Measurements from ENCODE around the gene PRSS21. TPM values are rescaled to one million over a fixed set of nuclear protein-coding genes. Genes with fewer than 3 reads are reported as not detected.

Gene PRSS21
- total RNA-seq, 2 donors from 2014 or later, result 1.7 to 6.4 TPM

- peak in 1 of 2 donors; percentile 75 for DNase-seq
- ATAC-seq, result peak; percentile 79
These were observed 18.8 kb downstream of the PRSS21 start for GRCh38 chr16:2835638-2836493.

DNA sequence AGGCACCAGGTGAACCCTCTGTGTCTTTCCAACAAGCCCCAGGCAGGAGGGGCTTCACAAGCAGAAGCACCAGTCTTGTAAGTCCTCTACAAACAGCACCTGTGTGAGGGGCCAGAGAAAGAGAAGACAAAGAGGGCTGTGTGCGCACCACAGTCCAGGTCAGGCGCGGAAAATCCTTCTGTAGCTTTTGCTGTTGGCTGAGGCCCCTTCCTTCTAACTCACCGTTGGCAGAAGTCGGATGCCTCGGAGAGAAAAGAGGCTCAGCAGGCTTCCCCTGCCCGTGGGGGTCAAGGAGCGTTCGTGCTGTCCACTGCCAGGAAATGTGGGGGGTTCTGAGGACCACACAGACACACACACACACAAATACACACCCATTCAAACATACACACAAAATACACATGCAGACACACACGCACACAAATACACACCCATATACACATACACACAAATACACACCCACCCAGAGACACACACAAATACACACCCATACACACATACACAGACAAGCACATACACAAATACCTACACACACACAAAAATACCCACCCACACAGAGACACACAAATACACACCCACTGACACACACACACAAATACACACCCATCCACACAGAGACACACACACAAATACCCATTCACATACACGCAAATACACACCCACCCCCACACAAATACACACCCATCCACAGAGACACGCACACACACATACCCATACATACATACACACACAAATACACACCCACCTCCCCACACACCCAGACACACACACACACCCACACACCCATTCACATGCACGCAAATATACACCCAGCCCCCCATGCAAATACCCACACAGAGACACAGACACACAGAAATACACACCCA, 19.8 kb downstream of the PRSS21 start:
- ATAC-seq (no peak), DNase-seq (no peak)
- intact Hi-C loops (cut with DNase I, micrococcal nuclease), result no loop called here

More at GRCh38 chr16:2835638-2836493, 18.8 kb downstream of the PRSS21 start:
- intact Hi-C loops (cut with DNase I, micrococcal nuclease), result no loop called here

DNA sequence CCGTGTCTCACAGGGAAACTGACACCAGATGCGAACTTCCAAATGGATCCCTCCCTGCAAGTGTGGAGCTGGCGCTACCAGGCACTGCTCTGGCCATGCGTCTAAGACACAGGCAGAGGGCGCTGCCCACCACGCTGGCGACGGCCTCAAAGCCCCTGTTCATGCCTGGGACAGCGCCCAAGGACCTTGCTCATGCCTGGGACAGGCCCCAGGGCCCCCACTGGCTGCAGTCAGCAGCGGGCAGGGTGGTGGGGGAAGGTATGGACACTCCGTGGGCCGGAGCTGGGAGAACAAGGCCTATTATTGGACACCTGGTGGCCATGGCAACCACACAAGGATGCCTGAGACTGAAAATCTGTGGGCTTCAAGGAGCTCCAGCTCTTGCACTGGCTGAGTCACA, 21.9 kb downstream of the PRSS21 start:
- ATAC-seq (peak; percentile 78), DNase-seq (peak; percentile 54 to 74)
- intact Hi-C loops (cut with DNase I, micrococcal nuclease), result no loop called here

- ATAC-seq, result no peak
- intact Hi-C loops (cut with DNase I, micrococcal nuclease), result no loop called here
- DNase-seq, result no peak
These were observed 22.8 kb downstream of the PRSS21 start for GRCh38 chr16:2839650-2840450.

DNA sequence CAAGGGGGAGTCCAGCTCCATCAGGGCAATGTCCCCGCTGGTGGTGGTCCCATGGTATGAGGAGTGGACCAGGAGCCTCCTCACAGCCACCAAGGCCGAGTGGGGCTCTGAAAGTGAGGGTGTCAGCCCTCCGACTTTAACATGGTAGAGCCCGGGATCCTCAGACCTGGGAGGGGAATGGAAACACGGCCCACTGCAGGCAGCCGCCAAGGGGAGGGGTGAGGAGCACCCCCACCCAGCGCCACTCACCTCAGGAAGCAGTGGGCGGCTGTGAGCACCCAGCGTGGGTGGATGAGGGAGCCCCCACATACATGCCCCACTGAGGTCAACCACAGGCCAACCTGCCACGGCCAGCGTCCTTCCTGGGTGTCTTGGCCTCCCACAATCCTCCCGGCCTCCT, 23.9 kb downstream of the PRSS21 start:
- intact Hi-C loops (cut with DNase I, micrococcal nuclease), result no loop called here
- ATAC-seq (no peak), DNase-seq (no peak)

DNA sequence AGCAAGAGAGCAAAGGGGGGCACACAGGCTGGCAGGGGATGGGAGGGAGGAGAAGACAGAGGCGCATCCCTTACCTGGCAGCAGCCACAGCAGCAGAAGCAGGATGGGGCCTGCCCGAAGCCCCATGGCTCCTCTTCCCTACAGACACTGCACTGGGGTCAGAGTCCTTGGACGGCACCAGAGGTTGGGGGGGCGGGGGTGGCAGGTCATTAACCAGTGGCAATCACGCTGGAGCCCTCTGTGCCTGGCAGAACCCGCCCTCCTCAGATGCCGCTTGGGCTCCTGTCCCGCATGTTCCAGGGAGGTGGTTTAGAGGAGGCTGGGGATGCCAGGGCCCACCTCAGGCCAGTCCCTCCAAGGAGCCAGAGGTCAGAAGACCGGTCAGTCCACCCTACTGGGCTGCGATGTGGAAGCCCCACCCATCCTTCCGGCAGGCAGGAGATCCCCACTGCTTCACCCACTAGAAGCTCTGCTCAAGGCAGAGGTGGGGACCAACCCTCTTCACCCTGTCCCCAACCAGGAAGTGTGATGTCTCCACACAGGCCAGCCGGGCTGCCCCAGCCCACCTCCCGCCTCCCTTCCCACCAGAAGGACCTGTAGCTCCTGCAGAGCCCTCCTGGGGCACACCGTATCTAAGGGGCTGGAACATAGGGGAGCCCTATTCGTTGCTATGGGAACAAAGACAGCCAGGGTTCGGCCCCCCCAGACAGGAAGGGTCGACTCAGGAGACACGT, 24.7 kb downstream of the PRSS21 start:
- DNase-seq (no peak), ATAC-seq (no peak)
- intact Hi-C loops (cut with DNase I, micrococcal nuclease), result no loop called here

- intact Hi-C loops (cut with DNase I, micrococcal nuclease), result no loop called here
- ATAC-seq (no peak), DNase-seq (peak in 1 of 2 donors; percentile 45)
These were observed 25.4 kb downstream of the PRSS21 start for GRCh38 chr16:2842340-2843000.

- no peak for ATAC-seq
- no peak for DNase-seq
- intact Hi-C loops (cut with DNase I, micrococcal nuclease), result no loop called here
These were observed 26.5 kb downstream of the PRSS21 start for GRCh38 chr16:2843526-2843925.

- no peak for DNase-seq
- intact Hi-C loops (cut with DNase I, micrococcal nuclease), result no loop called here
- ATAC-seq, result no peak
These were observed 28.1 kb downstream of the PRSS21 start for GRCh38 chr16:2845116-2845515.

- DNase-seq, result no peak
These were observed 29.7 kb downstream of the PRSS21 start for GRCh38 chr16:2846511-2847310.

GRCh38 chr16:2848933-2849725, 32.1 kb downstream of the PRSS21 start:
- DNase-seq (no peak), ATAC-seq (peak; percentile 67)
- intact Hi-C loops (cut with DNase I, micrococcal nuclease), result no loop called here

More at GRCh38 chr16:2846511-2847310, 29.7 kb downstream of the PRSS21 start:
- intact Hi-C loops (cut with DNase I, micrococcal nuclease), result no loop called here
- ATAC-seq, result peak; percentile 26

DNA sequence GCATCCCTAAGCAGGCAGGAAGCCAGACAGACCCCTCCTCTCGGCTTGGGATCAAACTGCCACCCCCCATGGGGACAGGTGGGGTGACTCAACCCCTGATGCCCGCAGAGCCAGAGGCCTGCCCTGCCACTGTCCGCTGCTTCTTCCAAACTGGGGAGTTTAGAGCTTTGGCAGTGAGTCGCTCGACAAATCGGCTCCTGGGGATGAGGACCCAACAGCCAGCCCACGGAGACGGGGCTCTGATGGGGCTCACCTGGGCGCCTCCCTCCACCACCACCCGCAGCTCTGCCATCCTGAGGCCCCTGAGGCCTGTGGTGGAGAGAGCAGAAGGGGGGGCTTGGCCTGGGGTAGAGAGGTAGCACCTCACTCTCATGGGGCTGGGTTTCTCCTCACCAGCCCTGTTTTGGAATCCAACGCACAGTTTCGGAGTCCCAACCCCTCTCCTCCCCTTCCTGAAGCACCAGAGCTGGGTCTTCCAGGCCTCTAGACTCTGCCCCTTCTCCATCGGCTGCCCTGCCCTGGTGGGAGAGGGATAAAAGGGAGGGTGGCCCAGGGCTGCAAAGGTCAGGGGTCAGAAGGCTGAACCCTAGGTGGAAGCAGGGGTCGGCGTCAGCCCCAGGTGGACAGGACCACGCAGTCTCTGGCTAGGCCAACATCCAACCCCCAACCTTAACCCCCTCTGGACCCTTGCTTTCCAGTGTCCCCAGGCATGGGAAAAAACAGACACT, 35.1 kb downstream of the PRSS21 start:
- intact Hi-C loops (cut with DNase I, micrococcal nuclease), result no loop called here
- DNase-seq (no peak), ATAC-seq (no peak)

GRCh38 chr16:2852731-2853507, 35.9 kb downstream of the PRSS21 start:
- intact Hi-C loops (cut with DNase I, micrococcal nuclease), result no loop called here
- DNase-seq, result no peak

GRCh38 chr16:2853531-2854073, 36.6 kb downstream of the PRSS21 start:
- ATAC-seq, result no peak
- intact Hi-C loops (cut with DNase I, micrococcal nuclease), result no loop called here

More at GRCh38 chr16:2852731-2853507, 35.9 kb downstream of the PRSS21 start:
- ATAC-seq, result no peak

More at GRCh38 chr16:2853531-2854073, 36.6 kb downstream of the PRSS21 start:
- no peak for DNase-seq
